Endothelial cell of umbilical vein (primary cell): Measurements from ENCODE around the gene BACH2. TPM values are rescaled to one million over a fixed set of nuclear protein-coding genes. Genes with fewer than 3 reads are reported as not detected.

ENCODE experiments used
- BruUV-seq: library from RNA; stranded (reverse); fragments of 400-500 nt; replicated peaks from 2 replicates; lab custom pipeline; 2021; lab: Mats Ljungman, UMichigan
- CTCF ChIA-PET: fragments of 300-600, 350-600 bp; sonication (Branson Sonifier 250); formaldehyde crosslinking; loops from one replicate; lab custom pipeline; 2021; ENCODE audit warnings: antibody characterized with exemption, inconsistent platforms; lab: Charles Lee
- POLR2A ChIA-PET: fragments of 300-600, 350-600 bp; sonication (Branson Sonifier 250); formaldehyde crosslinking; loops from one replicate; lab custom pipeline; 2021; ENCODE audit warnings: antibody characterized with exemption, inconsistent platforms; lab: Charles Lee
- DNase-seq: peaks from one replicate; pipeline ENCODE4 v3.0.0-alpha.2; 2011; ENCODE audit warnings: low read depth, low spot score
- FAIRE-seq: peaks from 2 replicates; lab custom pipeline; 2011; peaks lifted over from hg19 to GRCh38; lab: Jason Lieb, UNC
- H2AFZ ChIP-seq: 2 replicates; pipeline ENCODE4 v1.6.0; 2012; ENCODE audit warnings: low read depth, low read length, control low read depth, inconsistent platforms
- H3K27ac ChIP-seq: 2 replicates; pipeline ENCODE4 v1.5.1; 2011; ENCODE audit warnings: low read depth, mild to moderate bottlenecking, control low read depth, low read length, moderate library complexity; ENCODE audit not compliant: insufficient read depth
- H3K27me3 ChIP-seq, 2 experiments: 2 replicates each; pipeline versions ENCODE4 v1.6.0 to v1.6.1; 2011; ENCODE audit warnings: low read length in 2 of 2, mixed read lengths in 1 of 2; ENCODE audit not compliant: control insufficient read depth in 2 of 2, insufficient read depth in 2 of 2
- H3K36me3 ChIP-seq, 2 experiments: 2 replicates in 1 of 2; 3 replicates in 1 of 2; pipeline ENCODE4 v1.5.1; 2011; ENCODE audit warnings: low read length in 2 of 2, mild to moderate bottlenecking in 1 of 2, moderate library complexity in 1 of 2; ENCODE audit not compliant: control insufficient read depth in 2 of 2, insufficient read depth in 2 of 2; ENCODE audit errors: extremely low read depth in 1 of 2
- H3K4me1 ChIP-seq: 3 replicates; pipeline ENCODE4 v1.5.1; 2011; ENCODE audit warnings: mild to moderate bottlenecking, low read length; ENCODE audit not compliant: control insufficient read depth, insufficient read depth; ENCODE audit errors: extremely low read depth
- H3K4me2 ChIP-seq: 2 replicates; pipeline ENCODE4 v1.6.1; 2011; ENCODE audit warnings: low read length, control low read depth, mixed read lengths; ENCODE audit not compliant: insufficient read depth
- H3K4me3 ChIP-seq, 3 experiments: fragments of 200-600 bp in 1 of 3; sonication (generic), shearing (Covaris generic) in 1 of 3; replicated peaks in 1 of 3; 2 replicates each; pipeline ENCODE4 v1.5.1; 2011 to 2016; ENCODE audit warnings: control low read depth in 3 of 3, low read length in 3 of 3, mild to moderate bottlenecking in 2 of 3, inconsistent platforms in 1 of 3, low read depth in 1 of 3, moderate library complexity in 1 of 3; ENCODE audit not compliant: insufficient read depth in 1 of 3
- H3K79me2 ChIP-seq: 2 replicates; pipeline ENCODE4 v1.6.0; 2012; ENCODE audit warnings: low read length, inconsistent platforms; ENCODE audit not compliant: control insufficient read depth, insufficient read depth
- H3K9ac ChIP-seq: replicated peaks from 2 replicates; pipeline ENCODE3; 2011; ENCODE audit warnings: low read length, control low read depth; ENCODE audit not compliant: insufficient read depth; ENCODE audit errors: extremely low read depth
- H3K9me1 ChIP-seq: replicated peaks from 3 replicates; pipeline ENCODE4 v1.6.0; 2011; ENCODE audit warnings: mild to moderate bottlenecking, low read length; ENCODE audit not compliant: control insufficient read depth, insufficient read depth; ENCODE audit errors: extremely low read depth
- H3K9me3 ChIP-seq: replicated peaks from 2 replicates; pipeline ENCODE4 v1.5.1; 2012; ENCODE audit warnings: low read length, inconsistent platforms; ENCODE audit not compliant: control insufficient read depth, insufficient read depth
- H4K20me1 ChIP-seq: replicated peaks from 2 replicates; pipeline ENCODE3; 2011; ENCODE audit warnings: mild to moderate bottlenecking, low read length; ENCODE audit not compliant: control insufficient read depth, insufficient read depth; ENCODE audit errors: extremely low read depth
- EZH2 ChIP-seq: IDR thresholded peaks from 2 replicates; pipeline ENCODE4 v1.6.1; 2012; ENCODE audit warnings: borderline replicate concordance, low read depth, mild to moderate bottlenecking, moderate library complexity, low read length, inconsistent platforms; ENCODE audit not compliant: severe bottlenecking
- FOS ChIP-seq: IDR thresholded peaks from 2 replicates; pipeline ENCODE4 v1.6.1; 2011; ENCODE audit warnings: mild to moderate bottlenecking, low read length, moderate library complexity, borderline replicate concordance; ENCODE audit not compliant: insufficient read depth
- GATA2 ChIP-seq: IDR thresholded peaks from 2 replicates; pipeline ENCODE4 v1.7.0; 2011; ENCODE audit warnings: low read depth, mild to moderate bottlenecking, moderate library complexity, mixed read lengths, low read length; ENCODE audit not compliant: insufficient read length, insufficient read depth
- JUN ChIP-seq: IDR thresholded peaks from 2 replicates; pipeline ENCODE4 v1.6.1; 2011; ENCODE audit warnings: borderline replicate concordance, low read depth; ENCODE audit not compliant: insufficient read length, insufficient read depth
- MYC ChIP-seq: IDR thresholded peaks from one replicate; pipeline ENCODE4 v1.6.1; 2011; ENCODE audit warnings: mild to moderate bottlenecking, low read depth, low read length
- POLR2A ChIP-seq: IDR thresholded peaks from 2 replicates; pipeline ENCODE4 v1.6.1; 2012; ENCODE audit warnings: low read depth, mild to moderate bottlenecking, control low read depth, low read length
- POLR2AphosphoS5 ChIP-seq: IDR thresholded peaks from 2 replicates; pipeline ENCODE4 v1.6.1; 2012; ENCODE audit warnings: low read depth, mild to moderate bottlenecking, control low read depth, low read length, moderate library complexity; ENCODE audit not compliant: insufficient read depth
- dilution Hi-C: fragments of 300-500 bp; cut with MboI; formaldehyde crosslinking; loops from one replicate; pipeline ENCODE4 v1.15.0; 2019; ENCODE audit warnings: low sequenced_read_pairs; ENCODE audit not compliant: extremely low pct_ligation_motif_present
- intact Hi-C: fragments of 100-400 bp; cut with micrococcal nuclease; formaldehyde crosslinking; loops from one replicate; pipeline ENCODE4 v1.10.0; 2022
- polyA plus RNA-seq, 4 experiments: library from polyadenylated mRNA; depleted of rRNA in 3 of 4; stranded (reverse) in 3 of 4; unstranded in 1 of 4; fragments of >200 nt; gene quantifications; 2 replicates each; pipeline versions ENCODE4 v1.2.1 to v1.2.3, GENCODE V29; 2011 to 2012; ENCODE audit warnings: missing spikeins in 1 of 4
- total RNA-seq: library from RNA; stranded (reverse); gene quantifications from 2 replicates; pipeline ENCODE4 v1.2.3, GENCODE V29; 2021
- TF ChIP-seq, protein P1 (sequence below), 2 donors: IDR thresholded peaks; 1 replicate in 1 of 2; 2 replicates in 1 of 2; pipeline ENCODE4 v1.5.1; 2011; ENCODE audit warnings: low read length in 2 of 2, mild to moderate bottlenecking in 2 of 2, moderate library complexity in 2 of 2, control low read depth in 1 of 2, inconsistent platforms in 1 of 2, low read depth in 1 of 2; ENCODE audit not compliant: insufficient read depth in 1 of 2; ENCODE audit errors: extremely low read depth in 1 of 2
- TF ChIP-seq, protein P2 (sequence below): IDR thresholded peaks from 2 replicates; pipeline ENCODE4 v1.6.1; 2011; ENCODE audit not compliant: insufficient read depth, insufficient read length

Gene BACH2
- total and polyA plus RNA-seq, 2 donors (not counting 3 experiments of a cell fraction or from before 2014, with no cell fraction given) = 1.7 to 5.6 TPM

DNA sequence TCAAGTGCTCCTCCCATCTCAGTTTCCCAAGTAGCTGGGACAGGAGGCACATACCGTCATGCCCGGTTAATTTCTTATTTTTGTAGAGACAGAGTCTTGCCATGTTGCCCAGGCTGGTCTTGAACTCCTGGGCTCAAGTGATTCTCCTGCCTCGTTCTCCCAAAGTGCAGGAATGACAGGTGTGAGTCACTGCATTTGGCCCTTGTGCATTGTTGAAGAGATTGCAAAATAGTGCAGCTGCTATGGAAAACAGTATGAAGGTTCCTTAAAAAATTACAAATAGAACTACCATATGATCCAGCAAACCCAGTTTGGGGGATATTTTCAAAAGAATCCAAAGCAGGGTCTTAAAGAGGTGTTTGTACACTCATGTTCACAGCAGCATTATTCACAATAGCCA, 333.3 kb downstream of the BACH2 start:
- no TSS peak for BruUV-seq
- FAIRE-seq (no peak), DNase-seq (no peak)
- H3K4me3 ChIP-seq = no peak overlapping the region
- no peaks in the 10 kb centered on the region for H3K4me1 ChIP-seq
- no peak overlapping the region for H3K27ac ChIP-seq
- H3K4me2 ChIP-seq = no peak overlapping the region
- H3K27me3 ChIP-seq = peaks cover 0 to 9% of the 10 kb centered on the region in 2 experiments
- no peak overlapping the region for H2AFZ ChIP-seq
- no peaks in the 10 kb centered on the region for H3K36me3 ChIP-seq
- ChIA-PET POLR2A (no interaction called here), CTCF (no interaction called here)
- no peaks in the 10 kb centered on the region for H3K9me3 ChIP-seq
- H3K9me1 ChIP-seq = no peaks in the 10 kb centered on the region
- dilution Hi-C loops = no loop called here
- no peaks in the 10 kb centered on the region for H4K20me1 ChIP-seq
- no peak overlapping the region for H3K9ac ChIP-seq
- intact Hi-C loops = no loop called here
- no peaks in the 10 kb centered on the region for H3K79me2 ChIP-seq
- no peak for TF ChIP-seq MYC
- no peak for TF ChIP-seq GATA2
- no peak for TF ChIP-seq POLR2AphosphoS5
- no peak for TF ChIP-seq POLR2A
- no peak for TF ChIP-seq JUN
- TF ChIP-seq, protein P1, sequence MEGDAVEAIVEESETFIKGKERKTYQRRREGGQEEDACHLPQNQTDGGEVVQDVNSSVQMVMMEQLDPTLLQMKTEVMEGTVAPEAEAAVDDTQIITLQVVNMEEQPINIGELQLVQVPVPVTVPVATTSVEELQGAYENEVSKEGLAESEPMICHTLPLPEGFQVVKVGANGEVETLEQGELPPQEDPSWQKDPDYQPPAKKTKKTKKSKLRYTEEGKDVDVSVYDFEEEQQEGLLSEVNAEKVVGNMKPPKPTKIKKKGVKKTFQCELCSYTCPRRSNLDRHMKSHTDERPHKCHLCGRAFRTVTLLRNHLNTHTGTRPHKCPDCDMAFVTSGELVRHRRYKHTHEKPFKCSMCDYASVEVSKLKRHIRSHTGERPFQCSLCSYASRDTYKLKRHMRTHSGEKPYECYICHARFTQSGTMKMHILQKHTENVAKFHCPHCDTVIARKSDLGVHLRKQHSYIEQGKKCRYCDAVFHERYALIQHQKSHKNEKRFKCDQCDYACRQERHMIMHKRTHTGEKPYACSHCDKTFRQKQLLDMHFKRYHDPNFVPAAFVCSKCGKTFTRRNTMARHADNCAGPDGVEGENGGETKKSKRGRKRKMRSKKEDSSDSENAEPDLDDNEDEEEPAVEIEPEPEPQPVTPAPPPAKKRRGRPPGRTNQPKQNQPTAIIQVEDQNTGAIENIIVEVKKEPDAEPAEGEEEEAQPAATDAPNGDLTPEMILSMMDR (IDR thresholded peaks at IDR 0.05; ENCODE audit: extremely low read depth in 1 of 2, insufficient read depth in 1 of 2, low read depth in 1 of 2, low read length in 2 of 2) = no peak
- TF ChIP-seq, protein P2, sequence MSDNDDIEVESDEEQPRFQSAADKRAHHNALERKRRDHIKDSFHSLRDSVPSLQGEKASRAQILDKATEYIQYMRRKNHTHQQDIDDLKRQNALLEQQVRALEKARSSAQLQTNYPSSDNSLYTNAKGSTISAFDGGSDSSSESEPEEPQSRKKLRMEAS = no peak
- no peak for TF ChIP-seq EZH2
- no peak for TF ChIP-seq FOS
